ENCODE measurements around the gene ATP10D. TPM values are rescaled to one million over a fixed set of nuclear protein-coding genes. Genes with fewer than 3 reads are reported as not detected.

Gene ATP10D
- total and polyA plus RNA-seq, 9 of the 15 experiments (the other 6 are each of a cell fraction or from before 2014, with no cell fraction given) = 0.10 to 0.36 (median 0.19) TPM; not detected in 1

DNA sequence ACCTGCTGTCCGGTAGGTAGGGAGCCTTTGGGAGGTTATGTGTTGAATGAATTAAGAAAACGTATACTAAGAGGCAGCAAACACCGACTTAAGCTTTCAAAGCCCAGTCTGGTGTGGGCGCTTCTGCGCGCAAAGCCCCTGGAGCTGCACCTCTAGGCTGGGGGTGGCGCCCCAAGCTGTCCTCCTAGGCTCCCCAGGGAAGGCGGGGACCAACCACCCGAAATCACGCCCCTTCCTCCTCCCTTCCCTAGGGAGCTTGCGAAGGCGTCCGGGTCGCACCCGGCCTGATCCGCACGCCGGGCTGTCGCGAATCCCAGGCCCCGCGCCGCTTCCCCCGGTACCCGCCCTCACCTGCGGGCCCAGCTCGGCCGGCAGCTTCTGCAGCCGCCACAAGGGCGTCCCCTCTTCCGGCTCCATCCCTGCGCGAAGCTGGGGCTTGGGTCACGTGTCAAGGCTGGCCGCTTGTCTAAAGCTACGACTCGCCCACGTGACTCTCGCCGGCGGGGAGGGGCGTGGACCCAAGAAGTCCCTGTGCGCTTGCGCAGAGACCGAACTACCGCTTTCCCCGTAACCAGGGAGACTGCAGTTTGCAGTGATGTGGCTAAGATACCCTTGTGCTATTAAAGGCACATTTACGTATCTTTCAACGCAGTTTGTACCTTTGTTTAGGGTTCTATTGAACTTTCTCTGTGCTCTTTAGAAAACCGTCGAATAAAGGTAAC is 21.7 kb upstream of the ATP10D start, which contains the start of gene COMMD8 (continued):
- TF ChIP-seq, protein P1, sequence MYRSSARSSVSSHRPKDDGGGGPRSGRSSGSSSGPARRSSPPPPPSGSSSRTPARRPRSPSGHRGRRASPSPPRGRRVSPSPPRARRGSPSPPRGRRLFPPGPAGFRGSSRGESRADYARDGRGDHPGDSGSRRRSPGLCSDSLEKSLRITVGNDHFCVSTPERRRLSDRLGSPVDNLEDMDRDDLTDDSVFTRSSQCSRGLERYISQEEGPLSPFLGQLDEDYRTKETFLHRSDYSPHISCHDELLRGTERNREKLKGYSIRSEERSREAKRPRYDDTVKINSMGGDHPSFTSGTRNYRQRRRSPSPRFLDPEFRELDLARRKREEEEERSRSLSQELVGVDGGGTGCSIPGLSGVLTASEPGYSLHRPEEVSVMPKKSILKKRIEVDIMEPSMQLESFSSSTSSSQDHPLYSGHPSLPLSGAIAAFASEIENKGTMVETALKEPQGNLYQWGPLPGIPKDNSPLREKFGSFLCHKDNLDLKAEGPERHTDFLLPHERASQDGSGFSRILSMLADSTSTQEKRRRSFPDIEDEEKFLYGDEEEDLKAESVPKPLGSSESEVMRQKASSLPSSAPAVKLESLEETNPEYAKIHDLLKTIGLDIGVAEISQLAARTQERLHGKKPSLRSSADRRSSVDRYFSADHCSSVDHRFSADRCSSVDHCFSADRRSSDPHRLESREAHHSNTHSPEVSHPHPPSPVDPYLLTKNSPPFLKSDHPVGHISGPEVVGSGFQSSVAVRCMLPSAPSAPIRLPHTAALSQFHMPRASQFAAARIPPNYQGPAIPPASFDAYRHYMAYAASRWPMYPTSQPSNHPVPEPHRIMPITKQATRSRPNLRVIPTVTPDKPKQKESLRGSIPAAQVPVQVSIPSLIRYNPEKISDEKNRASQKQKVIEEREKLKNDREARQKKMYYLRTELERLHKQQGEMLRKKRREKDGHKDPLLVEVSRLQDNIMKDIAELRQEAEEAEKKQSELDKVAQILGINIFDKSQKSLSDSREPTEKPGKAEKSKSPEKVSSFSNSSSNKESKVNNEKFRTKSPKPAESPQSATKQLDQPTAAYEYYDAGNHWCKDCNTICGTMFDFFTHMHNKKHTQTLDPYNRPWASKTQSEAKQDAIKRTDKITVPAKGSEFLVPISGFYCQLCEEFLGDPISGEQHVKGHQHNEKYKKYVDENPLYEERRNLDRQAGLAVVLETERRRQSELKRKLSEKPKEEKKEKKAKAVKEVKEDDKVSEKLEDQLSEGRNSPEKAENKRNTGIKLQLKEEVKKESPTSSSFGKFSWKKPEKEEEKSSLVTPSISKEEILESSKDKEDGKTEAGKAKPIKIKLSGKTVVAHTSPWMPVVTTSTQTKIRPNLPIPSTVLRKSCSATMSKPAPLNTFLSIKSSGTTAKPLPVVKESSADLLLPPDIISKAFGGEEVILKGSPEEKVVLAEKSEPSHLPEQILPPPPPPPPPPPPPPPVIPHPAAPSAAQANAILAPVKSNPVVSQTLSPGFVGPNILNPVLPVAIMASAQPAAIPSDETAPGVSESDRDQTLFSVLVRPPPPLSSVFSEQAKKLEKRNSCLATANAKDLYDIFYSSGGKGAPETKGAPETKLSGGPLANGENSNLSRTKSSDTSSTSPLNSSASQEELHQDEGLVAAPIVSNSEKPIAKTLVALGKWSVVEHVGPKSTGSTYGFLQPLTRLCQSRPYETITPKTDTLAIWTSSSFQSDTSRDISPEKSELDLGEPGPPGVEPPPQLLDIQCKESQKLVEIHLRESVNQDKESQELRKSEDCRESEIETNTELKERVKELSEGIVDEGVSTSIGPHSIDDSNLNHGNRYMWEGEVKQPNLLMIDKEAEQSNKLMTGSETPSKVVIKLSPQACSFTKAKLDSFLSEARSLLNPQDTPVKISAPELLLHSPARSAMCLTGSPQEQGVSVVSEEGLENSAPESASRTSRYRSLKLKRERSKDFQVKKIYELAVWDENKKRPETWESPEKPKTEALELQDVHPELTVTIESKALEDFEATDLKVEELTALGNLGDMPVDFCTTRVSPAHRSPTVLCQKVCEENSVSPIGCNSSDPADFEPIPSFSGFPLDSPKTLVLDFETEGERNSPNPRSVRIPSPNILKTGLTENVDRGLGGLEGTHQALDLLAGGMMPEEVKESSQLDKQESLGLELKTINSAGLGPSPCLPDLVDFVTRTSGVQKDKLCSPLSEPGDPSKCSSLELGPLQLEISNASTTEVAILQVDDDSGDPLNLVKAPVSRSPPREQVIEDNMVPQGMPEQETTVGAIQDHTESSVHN (IDR thresholded peaks at IDR 0.05; ENCODE audit: borderline replicate concordance in 1 of 2, low read depth in 1 of 2) = no peak
- no peak for TF ChIP-seq LARP7 (IDR thresholded peaks at IDR 0.05)
- TF ChIP-seq STAG1 (CRISPR knock-in tag; IDR thresholded peaks at IDR 0.05; ENCODE audit: borderline replicate concordance) = no peak
- no peak for TF ChIP-seq TRIM25 (IDR thresholded peaks at IDR 0.05; ENCODE audit: borderline replicate concordance)
- no peak for TF ChIP-seq ZNF121 (CRISPR knock-in tag; conservative IDR thresholded peaks at IDR 0.05)
- no peak for TF ChIP-seq EP300 (IDR thresholded peaks at IDR 0.05; ENCODE audit: low read length)
- no peak for TF ChIP-seq RBM34 (IDR thresholded peaks at IDR 0.05; ENCODE audit: borderline replicate concordance, insufficient read depth, low read length)
- TF ChIP-seq, protein P2, sequence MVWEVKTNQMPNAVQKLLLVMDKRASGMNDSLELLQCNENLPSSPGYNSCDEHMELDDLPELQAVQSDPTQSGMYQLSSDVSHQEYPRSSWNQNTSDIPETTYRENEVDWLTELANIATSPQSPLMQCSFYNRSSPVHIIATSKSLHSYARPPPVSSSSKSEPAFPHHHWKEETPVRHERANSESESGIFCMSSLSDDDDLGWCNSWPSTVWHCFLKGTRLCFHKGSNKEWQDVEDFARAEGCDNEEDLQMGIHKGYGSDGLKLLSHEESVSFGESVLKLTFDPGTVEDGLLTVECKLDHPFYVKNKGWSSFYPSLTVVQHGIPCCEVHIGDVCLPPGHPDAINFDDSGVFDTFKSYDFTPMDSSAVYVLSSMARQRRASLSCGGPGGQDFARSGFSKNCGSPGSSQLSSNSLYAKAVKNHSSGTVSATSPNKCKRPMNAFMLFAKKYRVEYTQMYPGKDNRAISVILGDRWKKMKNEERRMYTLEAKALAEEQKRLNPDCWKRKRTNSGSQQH (CRISPR knock-in tag; IDR thresholded peaks at IDR 0.05) = no peak
- no peak for TF ChIP-seq ZNF143 (CRISPR knock-in tag; IDR thresholded peaks at IDR 0.05)
- TF ChIP-seq, protein P3, sequence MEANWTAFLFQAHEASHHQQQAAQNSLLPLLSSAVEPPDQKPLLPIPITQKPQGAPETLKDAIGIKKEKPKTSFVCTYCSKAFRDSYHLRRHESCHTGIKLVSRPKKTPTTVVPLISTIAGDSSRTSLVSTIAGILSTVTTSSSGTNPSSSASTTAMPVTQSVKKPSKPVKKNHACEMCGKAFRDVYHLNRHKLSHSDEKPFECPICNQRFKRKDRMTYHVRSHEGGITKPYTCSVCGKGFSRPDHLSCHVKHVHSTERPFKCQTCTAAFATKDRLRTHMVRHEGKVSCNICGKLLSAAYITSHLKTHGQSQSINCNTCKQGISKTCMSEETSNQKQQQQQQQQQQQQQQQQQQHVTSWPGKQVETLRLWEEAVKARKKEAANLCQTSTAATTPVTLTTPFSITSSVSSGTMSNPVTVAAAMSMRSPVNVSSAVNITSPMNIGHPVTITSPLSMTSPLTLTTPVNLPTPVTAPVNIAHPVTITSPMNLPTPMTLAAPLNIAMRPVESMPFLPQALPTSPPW (CRISPR knock-in tag; IDR thresholded peaks at IDR 0.05) = peak; percentile 70
- TF ChIP-seq HNRNPK (IDR thresholded peaks at IDR 0.05; ENCODE audit: low read depth, low read length, poor library complexity, severe bottlenecking) = no peak
- no peak for TF ChIP-seq ZBTB26 (CRISPR knock-in tag; IDR thresholded peaks at IDR 0.05)
